AG08395 (cell line): ENCODE measurements around the gene ZNF497.
"Not testable (repeated sequence)": the region's sequence is repeated elsewhere in the genome, so short reads cannot be mapped to it uniquely, and the experiment has no call there.

Experiments
- DNase-seq: peaks from one replicate; pipeline ENCODE4 v3.0.0; 2012; ENCODE audit warnings: mixed read lengths, low spot score

The ZNF497 gene

DNA sequence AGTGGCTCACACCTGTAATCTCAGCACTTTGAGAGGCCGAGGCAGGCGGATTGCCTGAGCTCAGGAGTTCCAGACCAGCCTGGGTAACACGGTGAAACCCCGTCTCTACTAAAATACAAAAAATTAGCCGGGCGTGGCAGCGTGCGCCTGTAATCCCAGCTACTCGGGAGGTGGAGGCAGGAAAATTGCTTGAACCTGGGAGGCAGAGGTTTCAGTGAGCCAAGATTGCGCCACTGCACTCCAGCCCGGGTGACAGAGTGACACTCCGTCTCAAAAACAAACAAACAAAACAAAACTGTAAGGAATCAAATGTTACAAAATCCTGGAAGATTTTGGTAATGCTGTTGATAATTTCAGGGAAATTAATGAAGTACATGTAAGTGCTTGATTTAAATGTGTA lies 14.5 kb downstream of the ZNF497 start:
- DNase-seq = not testable (repeated sequence)

DNA sequence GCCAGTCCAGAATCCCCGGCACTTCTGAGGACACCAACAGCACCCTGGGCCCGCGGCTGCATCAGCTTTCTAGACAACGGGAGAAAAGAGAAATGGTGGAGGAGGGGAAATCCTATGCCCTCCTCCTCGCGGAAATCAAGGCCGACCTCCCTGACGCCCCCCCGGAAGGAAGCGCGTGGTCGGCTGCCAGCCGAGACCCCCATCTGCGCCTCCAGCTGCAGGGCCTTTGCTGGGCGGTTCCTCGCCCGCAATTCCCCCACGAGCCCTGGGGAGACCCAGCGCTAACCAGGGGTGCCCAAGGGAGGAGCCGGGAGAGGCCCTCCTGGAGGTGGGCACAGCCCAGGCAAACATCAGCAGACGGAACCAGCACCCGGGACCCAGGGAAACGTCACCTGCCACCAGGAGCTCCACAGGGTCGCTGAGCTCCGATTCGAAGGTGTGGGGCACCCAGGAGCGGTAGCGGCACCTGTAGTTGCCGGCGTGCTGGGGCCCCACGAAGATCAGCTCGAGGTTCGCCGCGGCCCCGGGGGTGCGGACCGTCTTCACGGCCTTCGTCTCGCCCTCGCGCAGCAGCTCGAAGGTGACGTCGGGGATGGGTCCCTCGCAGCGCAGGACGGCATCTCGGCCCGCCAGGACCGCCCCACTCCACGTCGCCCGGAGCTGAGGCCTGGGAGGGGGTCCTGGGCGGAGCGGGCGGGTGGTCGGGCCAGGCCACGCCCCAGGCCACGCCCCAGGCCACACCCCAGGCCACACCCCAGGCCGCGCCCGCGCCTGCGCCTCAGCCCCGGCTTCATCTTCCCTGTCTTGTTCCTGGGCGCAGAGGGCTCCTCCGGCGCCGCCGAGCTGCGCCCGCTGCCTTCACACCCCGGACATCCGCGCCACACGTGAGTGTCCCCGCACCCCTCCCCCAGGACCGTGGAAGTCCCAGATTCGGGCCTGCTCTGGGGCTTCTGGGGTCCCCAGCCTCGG lies 15.3 kb downstream of the ZNF497 start:
- peak; percentile 97 for DNase-seq

DNA sequence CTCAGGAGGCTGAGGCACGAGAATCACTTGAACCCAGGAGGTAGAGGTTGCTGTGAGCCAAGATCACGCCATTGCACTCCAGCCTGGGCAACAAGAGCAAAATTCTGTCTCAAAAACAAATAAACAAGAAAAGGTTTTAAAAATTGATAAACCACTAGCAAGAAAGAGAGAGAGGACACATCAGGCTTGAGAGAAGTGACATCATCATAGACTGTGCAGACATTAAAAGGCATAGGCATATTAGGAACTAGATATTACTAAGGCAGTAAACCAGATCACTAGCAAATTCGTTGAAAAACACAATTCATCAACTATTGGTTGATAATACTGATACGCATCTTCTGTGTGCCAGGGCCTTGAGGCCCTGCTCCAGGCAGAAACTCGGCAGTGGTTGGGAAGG lies 17.0 kb downstream of the ZNF497 start:
- DNase-seq = no peak

DNA sequence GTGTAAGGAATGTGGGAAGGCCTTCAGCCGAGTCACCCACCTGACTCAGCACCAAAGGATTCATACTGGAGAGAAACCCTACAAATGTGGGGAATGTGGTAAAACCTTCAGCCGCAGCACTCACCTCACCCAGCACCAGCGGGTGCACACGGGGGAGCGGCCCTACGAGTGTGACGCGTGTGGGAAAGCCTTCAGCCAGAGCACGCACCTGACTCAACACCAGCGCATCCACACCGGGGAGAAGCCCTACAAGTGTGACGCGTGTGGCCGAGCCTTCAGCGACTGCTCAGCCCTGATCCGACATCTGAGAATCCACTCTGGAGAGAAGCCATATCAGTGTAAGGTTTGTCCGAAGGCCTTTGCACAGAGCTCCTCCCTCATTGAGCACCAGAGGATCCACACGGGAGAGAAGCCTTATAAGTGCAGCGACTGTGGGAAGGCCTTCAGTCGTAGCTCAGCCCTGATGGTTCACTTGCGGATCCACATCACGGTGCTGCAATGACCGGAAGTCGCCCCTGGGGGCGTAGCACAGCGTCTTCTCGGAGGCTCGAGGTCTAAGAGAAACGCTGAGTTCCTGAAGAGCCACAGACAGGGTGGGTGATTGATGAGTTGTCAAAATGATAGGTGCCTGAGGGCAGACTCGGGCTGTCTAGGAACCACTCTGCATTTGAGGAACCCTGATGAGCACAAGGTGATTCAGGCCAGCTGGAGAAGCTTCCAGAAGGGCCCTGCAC lies 23.6 kb downstream of the ZNF497 start:
- no peak for DNase-seq

DNA sequence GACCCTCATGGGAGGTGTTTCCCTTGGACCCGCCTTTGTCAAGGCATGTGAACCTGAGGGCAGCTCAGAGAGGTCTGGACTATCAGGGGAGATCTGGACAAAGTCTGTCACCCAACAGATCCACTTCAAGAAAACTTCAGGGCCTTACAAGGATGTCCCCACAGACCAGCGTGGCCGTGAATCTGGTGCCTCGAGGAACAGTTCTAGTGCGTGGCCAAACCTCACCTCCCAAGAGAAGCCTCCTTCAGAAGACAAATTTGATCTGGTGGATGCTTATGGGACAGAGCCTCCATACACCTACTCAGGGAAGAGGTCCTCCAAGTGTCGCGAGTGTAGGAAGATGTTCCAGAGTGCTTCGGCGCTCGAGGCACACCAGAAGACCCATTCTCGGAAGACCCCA lies 24.2 kb downstream of the ZNF497 start:
- DNase-seq = no peak

DNA sequence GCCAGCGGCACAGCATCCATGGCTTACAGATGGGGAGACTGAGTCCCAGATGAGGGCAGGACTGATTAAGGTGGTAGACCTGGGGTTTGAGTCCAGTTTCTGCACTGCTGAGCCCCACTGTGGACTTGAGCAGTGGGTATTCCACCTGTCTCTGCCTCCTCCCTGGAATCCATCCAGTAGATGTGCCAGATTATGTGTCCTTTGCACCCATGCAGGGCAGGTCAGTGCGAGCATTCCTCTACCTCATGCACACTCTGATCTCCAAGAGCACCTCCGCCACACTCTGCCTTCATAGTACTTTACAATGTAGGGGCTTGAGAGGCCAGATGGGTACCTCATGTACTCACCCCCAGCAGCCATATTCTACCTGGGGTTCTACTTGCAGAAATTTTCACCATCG lies 25.7 kb downstream of the ZNF497 start:
- DNase-seq = no peak

DNA sequence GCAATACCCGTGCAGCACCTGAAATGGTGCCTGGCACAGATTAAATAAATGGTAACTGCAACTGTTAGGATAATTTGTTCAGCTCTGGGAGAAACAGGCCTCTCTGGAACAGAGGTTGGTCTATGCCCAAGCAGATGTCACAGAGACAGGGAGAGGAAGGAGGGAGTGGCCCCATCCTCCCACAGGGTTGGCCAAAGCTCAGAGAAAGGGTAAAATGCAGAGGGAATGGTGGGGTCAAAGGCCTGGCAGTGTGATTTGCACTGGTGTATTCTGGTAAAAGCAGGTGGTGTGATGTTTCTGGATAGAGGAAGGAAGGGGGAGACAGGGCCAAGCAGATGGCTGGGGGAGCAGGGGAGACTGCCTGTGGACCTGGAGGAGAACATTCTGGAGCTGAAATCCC lies 26.3 kb downstream of the ZNF497 start:
- no peak for DNase-seq

DNA sequence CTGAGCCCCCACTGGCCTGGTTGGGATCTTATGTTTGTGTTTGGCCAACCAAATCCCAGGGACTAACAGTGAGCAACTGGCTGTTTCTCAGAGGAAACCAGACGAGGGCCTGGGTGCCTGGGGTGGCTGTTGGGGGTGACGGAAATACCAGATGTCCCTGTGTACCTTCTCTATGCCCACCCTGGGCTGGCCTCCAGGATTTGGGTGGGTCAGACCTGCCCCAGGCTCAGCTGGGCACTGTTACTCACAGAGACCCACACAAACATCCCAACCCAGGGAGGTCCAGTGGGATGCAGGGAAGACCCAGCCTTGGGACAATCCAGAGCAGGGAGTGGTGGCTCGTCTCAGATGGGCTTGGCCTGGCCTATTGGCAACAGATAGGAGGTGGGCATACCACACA lies 26.9 kb downstream of the ZNF497 start:
- no peak for DNase-seq

DNA sequence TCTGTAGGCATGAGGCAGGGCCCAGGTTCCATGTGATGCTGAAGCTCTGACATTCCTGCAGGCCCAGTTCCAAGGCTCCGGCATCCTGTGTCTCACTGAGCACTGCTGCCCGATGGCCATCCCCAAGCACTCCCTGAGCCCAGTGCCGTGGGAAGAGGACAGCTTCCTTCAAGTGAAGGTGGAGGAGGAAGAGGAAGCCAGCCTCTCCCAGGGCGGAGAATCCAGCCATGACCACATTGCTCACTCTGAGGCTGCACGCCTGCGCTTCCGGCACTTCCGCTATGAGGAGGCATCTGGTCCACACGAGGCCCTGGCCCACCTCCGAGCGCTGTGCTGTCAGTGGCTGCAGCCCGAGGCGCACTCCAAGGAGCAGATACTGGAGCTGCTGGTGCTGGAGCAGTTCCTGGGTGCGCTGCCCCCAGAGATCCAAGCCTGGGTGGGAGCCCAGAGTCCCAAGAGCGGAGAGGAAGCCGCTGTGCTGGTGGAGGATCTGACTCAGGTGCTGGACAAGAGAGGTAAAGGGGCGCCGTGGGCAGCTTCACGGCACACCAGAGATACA lies 27.8 kb downstream of the ZNF497 start:
- no peak for DNase-seq

DNA sequence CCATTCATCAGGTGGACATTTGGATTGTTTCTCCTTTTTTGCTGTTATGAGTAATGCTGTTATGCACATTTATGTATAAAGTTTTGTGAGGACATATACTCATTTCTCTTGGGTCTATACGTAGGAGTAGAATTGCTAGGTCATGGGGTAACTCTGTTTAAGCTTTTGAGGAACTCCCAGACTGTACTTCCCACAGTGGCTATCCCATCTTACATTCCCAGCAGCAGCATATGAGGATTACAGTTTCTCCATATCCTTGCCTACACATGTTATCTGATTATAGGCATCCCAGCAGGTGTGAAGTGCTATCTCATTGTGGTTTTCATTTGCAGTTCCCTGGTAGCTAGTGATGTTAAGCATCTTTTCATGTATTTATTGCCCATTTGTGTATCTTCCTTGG lies 29.9 kb downstream of the ZNF497 start:
- no peak for DNase-seq

DNA sequence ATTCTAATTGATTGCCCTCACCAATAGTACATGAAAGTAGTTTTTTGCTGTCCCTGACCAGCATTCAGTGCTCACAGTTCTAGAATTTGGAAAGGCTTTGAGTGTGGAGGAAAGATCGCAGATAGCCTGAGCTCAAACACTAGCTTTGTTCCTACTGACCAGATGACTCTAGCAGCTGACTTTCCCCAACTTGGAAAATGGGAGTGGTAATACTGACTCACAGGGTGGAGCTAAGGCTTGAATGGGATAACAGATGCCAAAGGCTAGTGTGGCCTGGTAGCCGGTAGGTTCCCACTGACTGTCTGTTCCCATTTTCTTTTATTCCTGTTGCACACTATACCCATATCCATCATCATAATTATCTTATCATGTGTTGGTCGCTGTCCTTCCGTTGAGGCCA lies 32.1 kb downstream of the ZNF497 start:
- DNase-seq = peak; percentile 92

DNA sequence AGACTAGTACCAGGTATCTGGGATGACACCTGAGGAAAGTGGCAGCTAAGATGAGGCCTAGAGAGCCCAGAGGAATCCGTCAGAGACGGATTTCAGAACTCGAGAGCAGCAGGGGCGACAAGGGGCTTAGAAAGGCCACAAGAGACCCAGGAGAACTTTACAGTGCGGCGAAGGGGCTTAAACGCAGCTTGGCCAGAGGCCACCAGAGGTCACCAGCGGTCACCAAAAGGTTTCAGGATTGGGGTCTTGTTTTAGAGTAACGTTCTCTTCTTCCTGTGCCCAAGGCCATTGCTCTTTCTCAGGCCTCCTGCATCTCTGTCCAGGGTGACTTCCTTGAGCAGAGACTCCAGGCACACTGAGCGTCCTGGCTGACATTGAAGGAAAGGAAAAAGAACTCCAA lies 33.6 kb downstream of the ZNF497 start:
- no peak for DNase-seq

DNA sequence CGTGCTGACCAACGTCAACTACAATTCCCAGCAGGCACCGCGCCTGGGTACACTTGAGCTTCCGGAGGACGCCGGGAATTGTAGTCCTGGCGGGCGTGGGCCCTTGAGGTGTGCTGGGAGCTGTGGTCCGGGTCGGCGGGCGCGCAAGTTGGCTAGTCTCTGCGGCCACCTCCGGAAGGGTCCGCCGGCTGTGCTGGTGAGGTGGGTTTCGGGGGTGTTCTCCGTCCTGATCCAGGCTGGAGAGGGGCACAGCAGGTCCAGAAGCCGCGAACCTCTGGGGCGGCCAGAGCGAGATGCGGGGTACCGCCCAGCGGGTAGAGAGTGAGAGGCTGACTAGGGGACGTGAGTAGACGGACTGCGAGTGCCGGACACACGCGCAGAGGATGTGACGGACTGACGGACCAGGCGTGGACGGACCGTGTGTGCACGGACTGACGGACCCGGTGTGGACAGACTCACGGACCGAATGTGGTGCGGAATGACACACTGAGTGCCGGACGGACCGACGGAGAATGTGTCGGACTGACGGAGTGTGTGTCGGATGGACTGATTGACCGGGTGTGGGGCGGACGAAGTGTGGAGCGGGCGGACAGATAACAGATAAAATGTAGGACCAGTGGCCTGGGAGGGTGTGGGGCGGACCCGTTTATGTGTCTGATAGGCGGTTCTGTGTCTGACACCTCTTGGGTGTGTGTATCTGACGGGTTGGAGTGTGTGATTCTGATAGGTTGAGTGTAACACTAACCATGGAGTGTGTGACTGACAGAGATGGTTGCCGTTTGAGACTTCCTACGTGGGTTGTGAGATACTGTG lies 35.4 kb downstream of the ZNF497 start, which contains the start of gene ZSCAN22:
Gene ZSCAN22 (plus strand): TSS at position 81 of the 813 bp plus-strand sequence. CDS start 7,809 bp downstream, outside the sequence.
- DNase-seq = peak; percentile 96

DNA sequence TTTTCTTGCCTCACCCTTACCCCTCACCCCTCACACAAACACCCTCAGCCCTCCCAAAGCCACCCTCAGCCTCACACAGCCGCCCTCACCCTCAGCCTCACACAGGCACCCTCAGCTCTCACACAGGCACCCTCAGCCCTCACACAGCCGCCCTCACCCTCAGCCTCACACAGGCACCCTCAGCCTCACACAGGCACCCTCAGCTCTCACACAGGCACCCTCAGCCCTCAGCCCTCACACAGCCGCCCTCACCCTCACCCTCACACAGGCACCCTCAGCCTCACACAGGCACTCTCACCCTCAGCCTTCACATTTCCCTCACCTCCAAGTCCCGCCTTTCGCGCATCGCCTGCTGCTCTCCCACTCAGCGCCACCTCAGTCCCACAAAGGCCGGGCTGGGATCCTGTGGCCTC lies 36.0 kb downstream of the ZNF497 start:
- DNase-seq = no peak

DNA sequence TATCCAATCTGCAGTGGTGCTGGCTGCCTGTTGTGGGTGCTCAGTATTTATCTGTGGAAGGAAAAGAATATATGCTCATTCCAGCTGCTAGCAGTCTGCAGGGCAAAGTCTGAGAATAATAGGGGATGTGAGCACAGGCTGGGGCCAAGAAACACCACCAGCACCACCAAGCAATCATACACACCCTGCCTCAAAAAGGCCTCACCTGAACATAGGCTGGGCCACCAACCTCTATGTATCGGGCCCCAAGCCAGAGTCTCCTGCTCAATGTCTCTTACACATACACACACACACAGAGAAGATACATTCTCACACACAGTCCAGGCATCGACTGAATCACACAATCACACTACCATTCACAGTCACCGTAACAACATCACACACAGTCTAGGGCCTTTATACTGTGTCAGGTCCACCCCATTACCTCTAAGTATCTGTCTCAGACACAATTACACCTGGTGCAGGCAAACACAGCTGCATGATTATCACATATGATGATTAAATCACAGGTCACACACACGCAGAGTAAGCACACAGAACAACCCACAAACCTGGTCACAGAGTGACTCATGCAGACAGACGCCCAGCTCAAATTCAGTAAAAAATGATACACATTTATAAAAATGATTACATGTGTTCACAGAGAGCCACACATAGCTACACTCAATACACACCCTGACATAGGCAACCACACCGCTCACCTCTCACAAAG lies 37.1 kb downstream of the ZNF497 start:
- DNase-seq = no peak

DNA sequence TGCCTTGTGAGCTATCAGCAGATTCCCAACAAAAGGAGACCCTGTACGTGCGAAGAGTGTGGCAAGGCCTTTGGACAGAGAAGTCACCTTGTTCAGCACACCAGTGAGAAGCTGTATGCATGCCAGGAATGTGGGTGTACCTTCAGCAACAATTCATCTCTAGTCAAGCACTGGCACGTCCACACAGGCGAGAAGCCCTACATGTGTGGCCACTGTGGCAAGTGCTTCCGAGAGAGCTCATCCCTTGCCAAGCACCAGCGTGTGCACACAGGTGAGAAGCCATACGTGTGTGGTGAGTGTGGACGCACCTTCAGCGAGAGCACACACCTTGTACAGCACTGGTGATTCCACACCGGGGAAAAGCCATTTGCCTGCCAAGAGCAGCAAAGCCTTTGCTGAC lies 43.3 kb downstream of the ZNF497 start:
- no peak for DNase-seq

DNA sequence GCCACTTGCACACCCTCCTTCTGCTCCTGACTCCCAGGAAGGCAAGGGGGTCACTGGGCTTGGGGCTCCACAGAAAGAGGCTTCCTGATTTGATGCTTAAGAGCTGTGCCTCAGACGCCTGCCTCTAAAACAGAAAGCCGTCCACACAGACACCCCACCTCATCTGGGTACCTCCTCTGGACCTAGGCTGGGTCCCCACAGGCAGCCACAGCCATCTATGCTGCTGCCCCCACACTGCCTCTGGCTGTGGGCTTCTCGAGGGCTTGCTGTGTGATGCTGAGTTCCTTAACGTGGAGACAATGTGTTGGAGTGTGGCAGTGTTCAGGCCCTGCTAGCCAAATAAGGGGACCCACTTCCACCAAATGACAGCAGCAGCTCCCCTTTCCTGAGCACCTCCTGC lies 44.3 kb downstream of the ZNF497 start:
- no peak for DNase-seq

DNA sequence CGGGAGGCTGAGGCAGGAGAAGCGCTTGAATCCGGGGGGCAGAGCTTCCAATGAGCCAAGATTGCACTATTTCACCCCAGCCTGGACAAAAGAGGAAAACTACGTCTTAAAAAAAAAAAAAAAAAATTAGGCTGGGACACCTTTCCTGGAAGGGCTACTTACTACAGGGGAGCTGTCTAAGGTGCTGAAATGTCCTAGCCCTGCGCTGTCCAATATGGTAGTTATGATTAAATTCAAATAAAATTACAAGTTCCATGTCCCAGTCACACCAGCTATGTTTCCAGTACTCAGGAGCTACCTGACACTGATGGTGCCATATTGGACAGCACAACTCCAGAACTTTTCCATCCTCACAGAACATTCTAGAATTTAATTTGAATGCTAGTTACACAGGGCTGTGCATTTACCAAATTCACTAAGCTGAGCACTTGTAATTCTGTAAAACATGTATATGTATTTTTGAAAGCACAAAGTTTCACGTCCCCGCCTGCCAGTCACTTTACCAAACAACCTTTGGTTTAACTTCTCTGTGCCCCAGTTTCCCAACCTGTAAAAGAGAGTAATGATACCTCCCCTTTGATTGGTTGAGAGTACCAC lies 45.0 kb downstream of the ZNF497 start:
- peak; percentile 36 for DNase-seq

DNA sequence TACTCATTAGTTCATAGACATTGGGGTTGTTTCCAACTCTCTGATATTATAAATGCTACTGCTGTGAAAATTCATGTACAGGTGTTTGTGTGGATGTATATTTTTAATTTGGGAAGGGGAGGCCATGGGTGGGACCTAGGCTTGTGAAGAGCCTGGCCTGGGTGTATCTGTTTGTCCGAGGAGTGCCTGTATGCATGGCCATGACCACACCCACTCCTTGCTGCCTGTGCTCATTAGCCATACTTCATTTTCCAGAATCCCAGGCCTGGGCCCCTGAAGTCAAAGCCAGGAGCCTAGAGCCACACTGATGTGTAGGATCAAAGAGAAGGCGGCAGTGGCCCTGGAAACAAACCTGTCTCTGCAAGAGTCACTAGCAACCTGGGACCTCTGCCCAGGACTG lies 47.0 kb downstream of the ZNF497 start:
- no peak for DNase-seq

DNA sequence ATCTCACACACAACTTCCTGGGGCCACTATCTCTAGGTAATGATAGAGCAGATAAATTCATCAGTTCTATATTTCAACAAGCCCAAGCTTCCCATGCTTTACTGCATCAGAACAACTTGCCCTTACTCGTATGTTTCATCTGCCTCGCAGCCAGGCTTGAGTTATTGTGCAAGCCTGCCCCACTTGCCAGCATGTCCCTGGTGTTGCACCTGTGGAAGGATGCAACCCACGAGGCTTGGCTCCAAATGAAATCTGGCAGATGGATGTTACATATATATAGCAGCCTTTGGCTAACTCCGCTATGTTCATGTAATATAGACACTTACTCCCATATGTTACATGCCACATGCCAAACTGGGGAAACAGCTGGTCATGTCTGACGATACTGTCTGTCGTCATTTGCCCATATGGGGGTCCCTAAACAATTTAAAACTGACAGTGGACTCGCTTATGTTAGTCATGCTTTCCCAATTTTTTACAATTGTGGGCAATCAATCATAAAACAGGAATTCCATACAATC lies 51.1 kb downstream of the ZNF497 start:
- no peak for DNase-seq

DNA sequence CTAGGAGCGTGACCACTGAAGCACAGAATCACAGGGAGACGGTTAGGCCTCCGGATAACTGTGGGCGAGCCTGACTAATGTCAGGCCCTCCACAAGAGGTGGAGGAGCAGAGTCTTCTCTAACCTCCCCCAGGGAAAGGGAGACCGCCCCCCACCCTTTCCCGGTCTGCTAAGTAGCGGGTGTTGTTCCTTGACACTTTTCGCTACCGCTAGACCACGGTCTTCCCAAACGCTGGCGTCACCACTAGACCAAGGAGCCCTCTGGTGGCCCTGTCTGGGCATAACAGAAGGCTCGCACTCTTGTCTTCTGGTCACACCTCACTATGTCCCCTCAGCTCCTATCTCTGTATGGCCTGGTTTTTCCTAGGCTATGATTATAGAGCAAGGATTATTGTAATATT lies 51.9 kb downstream of the ZNF497 start:
- not testable (repeated sequence) for DNase-seq
